ENCODE results near the gene SLC26A9. TPM values are rescaled to one million over a fixed set of nuclear protein-coding genes. Genes with fewer than 3 reads are reported as not detected.
"Not testable (repeated sequence)": the region's sequence is repeated elsewhere in the genome, so short reads cannot be mapped to it uniquely, and the experiment has no call there.

SLC26A9 gene
- total and polyA plus RNA-seq, 2 donors (not counting 1 experiment from before 2014, with no cell fraction given): not detected

DNA sequence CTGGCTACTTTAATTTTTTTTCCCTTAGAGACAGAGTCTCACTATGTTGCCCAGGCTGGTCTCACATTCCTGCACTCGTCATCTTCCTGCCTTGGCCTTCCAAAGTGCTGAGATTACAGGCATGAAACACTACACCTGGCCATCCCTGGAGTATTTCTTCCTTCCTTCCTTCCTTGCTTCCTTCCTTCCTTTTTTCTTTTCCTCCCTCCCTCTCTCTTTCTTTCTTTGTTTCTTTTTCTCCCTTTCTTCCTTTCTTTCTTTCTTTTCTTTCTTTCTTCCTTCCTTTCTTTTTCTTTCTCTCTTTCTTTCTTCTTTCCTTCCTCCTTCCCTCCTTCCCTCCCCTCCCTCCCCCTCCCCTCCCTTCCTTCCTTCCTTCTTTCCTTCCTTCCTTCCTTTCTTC lies 46.9 kb downstream of the SLC26A9 start:
- no peaks in the 10 kb centered on the region for H3K36me3 ChIP-seq (replicated peaks in 1 of 2; ENCODE audit: control extremely low read depth in 1 of 2, control insufficient read depth in 1 of 2, extremely low read depth in 1 of 2, insufficient read depth in 2 of 2, low read length in 1 of 2)
- no peak overlapping the region for H3K27ac Mint-ChIP-seq
- no peaks in the 10 kb centered on the region for H4K20me1 ChIP-seq (ENCODE audit: control insufficient read depth, insufficient read depth, low read length, poor library complexity, severe bottlenecking)
- peaks cover 2% of the 10 kb centered on the region for H3K4me1 Mint-ChIP-seq
- TF ChIP-seq, protein P1, sequence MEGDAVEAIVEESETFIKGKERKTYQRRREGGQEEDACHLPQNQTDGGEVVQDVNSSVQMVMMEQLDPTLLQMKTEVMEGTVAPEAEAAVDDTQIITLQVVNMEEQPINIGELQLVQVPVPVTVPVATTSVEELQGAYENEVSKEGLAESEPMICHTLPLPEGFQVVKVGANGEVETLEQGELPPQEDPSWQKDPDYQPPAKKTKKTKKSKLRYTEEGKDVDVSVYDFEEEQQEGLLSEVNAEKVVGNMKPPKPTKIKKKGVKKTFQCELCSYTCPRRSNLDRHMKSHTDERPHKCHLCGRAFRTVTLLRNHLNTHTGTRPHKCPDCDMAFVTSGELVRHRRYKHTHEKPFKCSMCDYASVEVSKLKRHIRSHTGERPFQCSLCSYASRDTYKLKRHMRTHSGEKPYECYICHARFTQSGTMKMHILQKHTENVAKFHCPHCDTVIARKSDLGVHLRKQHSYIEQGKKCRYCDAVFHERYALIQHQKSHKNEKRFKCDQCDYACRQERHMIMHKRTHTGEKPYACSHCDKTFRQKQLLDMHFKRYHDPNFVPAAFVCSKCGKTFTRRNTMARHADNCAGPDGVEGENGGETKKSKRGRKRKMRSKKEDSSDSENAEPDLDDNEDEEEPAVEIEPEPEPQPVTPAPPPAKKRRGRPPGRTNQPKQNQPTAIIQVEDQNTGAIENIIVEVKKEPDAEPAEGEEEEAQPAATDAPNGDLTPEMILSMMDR (IDR thresholded peaks at IDR 0.05): no peak
- TF ChIP-seq EZH2 (IDR thresholded peaks at IDR 0.05; ENCODE audit: borderline replicate concordance, insufficient read depth, low read depth, low read length, poor library complexity, severe bottlenecking): no peak
- WGBS (ENCODE audit: insufficient coverage): 93% methylated on average over 1 of the region's 1 CpG
- no peak overlapping the region for H3K4me3 Mint-ChIP-seq
- H3K27me3 Mint-ChIP-seq: peaks cover 6% of the 10 kb centered on the region
- H3K4me2 ChIP-seq (replicated peaks; ENCODE audit: low read depth, low read length, poor library complexity, severe bottlenecking): no peak overlapping the region
- intact Hi-C loops (cut with micrococcal nuclease): no loop called here
- DNase-seq: no peak
- no peak overlapping the region for H3K4me3 ChIP-seq (ENCODE audit: control extremely low read depth in 1 of 5, extremely low read depth in 1 of 5, insufficient read depth in 1 of 5, low read depth in 2 of 5, low read length in 4 of 5)
- no peak overlapping the region for H3K27ac ChIP-seq (ENCODE audit: low read length in 2 of 2)
- CTCF ChIA-PET: interaction anchor here (1.0 kb wide), 1 partner anchor 81 kb away, joined by 3 read pairs; no protein-coding TSS in a partner anchor
- peaks cover 0 to 11% (median 0%) of the 10 kb centered on the region in 4 experiments for H3K27me3 ChIP-seq (replicated peaks in 1 of 4; ENCODE audit: control extremely low read depth in 1 of 4, control insufficient read depth in 3 of 4, insufficient read depth in 4 of 4, low read length in 3 of 4)
- peaks cover 3% of the 10 kb centered on the region for H3K9me3 Mint-ChIP-seq (ENCODE audit: insufficient read depth)
- POLR2A ChIA-PET: no interaction called here
- no peaks in the 10 kb centered on the region for H3K79me2 ChIP-seq (ENCODE audit: control insufficient read depth, insufficient read depth, low read length)
- no peaks in the 10 kb centered on the region for H3K4me1 ChIP-seq (ENCODE audit: control insufficient read depth in 2 of 2, insufficient read depth in 2 of 2, low read length in 2 of 2)
- no peak overlapping the region for H3K9ac ChIP-seq (ENCODE audit: low read length)
- H3K9me3 ChIP-seq (ENCODE audit: control extremely low read depth in 1 of 3, control insufficient read depth in 2 of 3, insufficient read depth in 1 of 3, low read length in 2 of 3): peaks cover 0 to 10% (median 4%) of the 10 kb centered on the region in 3 donors
- no peak overlapping the region for H2AFZ ChIP-seq (ENCODE audit: insufficient read depth, low read depth, low read length, poor library complexity, severe bottlenecking)
- no peak for ATAC-seq (ENCODE audit: low read depth)

DNA sequence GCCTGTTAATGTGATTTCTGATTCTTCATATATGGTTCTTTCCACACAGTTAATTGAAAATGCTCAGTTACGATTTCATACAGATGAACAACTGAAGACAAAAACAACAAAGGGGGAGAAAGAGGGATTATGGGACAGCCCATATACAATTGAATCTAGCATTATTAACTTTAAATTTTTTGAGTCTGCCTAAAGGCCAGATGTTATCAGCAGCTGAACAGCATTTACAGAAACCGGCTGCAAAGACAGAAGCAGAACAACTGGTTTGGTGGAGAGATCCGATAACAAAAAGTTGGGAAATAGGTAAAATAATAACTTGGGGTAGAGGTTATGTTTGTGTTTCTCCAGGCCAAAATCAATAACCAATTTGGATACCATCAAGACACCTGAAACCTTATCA lies 49.1 kb downstream of the SLC26A9 start:
- H3K4me1 ChIP-seq (ENCODE audit: control insufficient read depth in 2 of 2, insufficient read depth in 2 of 2, low read length in 2 of 2); CTCF ChIA-PET; H3K36me3 ChIP-seq (replicated peaks in 1 of 2; ENCODE audit: control extremely low read depth in 1 of 2, control insufficient read depth in 1 of 2, extremely low read depth in 1 of 2, insufficient read depth in 2 of 2, low read length in 1 of 2); H3K27me3 ChIP-seq (replicated peaks in 1 of 4; ENCODE audit: control extremely low read depth in 1 of 4, control insufficient read depth in 3 of 4, insufficient read depth in 4 of 4, low read length in 3 of 4); H3K9me3 Mint-ChIP-seq (ENCODE audit: insufficient read depth); H3K9ac ChIP-seq (ENCODE audit: low read length); H4K20me1 ChIP-seq (ENCODE audit: control insufficient read depth, insufficient read depth, low read length, poor library complexity, severe bottlenecking); intact Hi-C loops (cut with micrococcal nuclease); H3K27ac Mint-ChIP-seq; H3K4me1 Mint-ChIP-seq; H3K9me3 ChIP-seq (ENCODE audit: control extremely low read depth in 1 of 3, control insufficient read depth in 2 of 3, insufficient read depth in 1 of 3, low read length in 2 of 3); DNase-seq; ATAC-seq (ENCODE audit: low read depth); H3K79me2 ChIP-seq (ENCODE audit: control insufficient read depth, insufficient read depth, low read length); H3K4me2 ChIP-seq (replicated peaks; ENCODE audit: low read depth, low read length, poor library complexity, severe bottlenecking); H3K4me3 ChIP-seq (ENCODE audit: control extremely low read depth in 1 of 5, extremely low read depth in 1 of 5, insufficient read depth in 1 of 5, low read depth in 2 of 5, low read length in 4 of 5); POLR2A ChIA-PET; H3K27ac ChIP-seq (ENCODE audit: low read length in 2 of 2); H2AFZ ChIP-seq (ENCODE audit: insufficient read depth, low read depth, low read length, poor library complexity, severe bottlenecking); H3K4me3 Mint-ChIP-seq; H3K27me3 Mint-ChIP-seq: not testable (repeated sequence)
- no CpG with 5 or more reads among the region's 3 CpGs for WGBS (ENCODE audit: insufficient coverage)

DNA sequence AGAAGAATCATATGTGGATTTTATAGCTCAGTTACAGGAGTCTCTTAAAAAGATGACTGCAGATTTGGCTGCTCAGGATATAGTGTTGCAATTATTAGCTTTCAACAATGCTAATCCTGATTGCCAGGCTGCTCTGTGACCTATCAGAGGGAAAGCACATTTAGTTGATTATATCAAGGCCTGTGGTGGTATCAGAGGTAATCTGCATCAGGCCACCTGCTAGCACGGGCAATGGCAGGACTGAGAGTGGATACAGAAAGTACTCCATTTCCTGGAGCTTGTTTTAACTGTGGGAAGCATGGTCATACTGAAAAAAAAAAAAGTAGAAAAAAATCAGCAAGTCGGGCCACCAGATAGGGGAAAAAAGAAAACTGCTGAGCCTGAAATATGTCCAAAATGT lies 51.1 kb downstream of the SLC26A9 start:
- peaks cover 0 to 11% (median 4%) of the 10 kb centered on the region in 3 donors for H3K9me3 ChIP-seq (ENCODE audit: control extremely low read depth in 1 of 3, control insufficient read depth in 2 of 3, insufficient read depth in 1 of 3, low read length in 2 of 3)
- H2AFZ ChIP-seq (ENCODE audit: insufficient read depth, low read depth, low read length, poor library complexity, severe bottlenecking); H3K9me3 Mint-ChIP-seq (ENCODE audit: insufficient read depth); ATAC-seq (ENCODE audit: low read depth); H3K27ac ChIP-seq (ENCODE audit: low read length in 2 of 2); DNase-seq; H4K20me1 ChIP-seq (ENCODE audit: control insufficient read depth, insufficient read depth, low read length, poor library complexity, severe bottlenecking); intact Hi-C loops (cut with micrococcal nuclease); H3K4me3 Mint-ChIP-seq; H3K4me2 ChIP-seq (replicated peaks; ENCODE audit: low read depth, low read length, poor library complexity, severe bottlenecking); H3K79me2 ChIP-seq (ENCODE audit: control insufficient read depth, insufficient read depth, low read length); POLR2A ChIA-PET; H3K4me3 ChIP-seq (ENCODE audit: control extremely low read depth in 1 of 5, extremely low read depth in 1 of 5, insufficient read depth in 1 of 5, low read depth in 2 of 5, low read length in 4 of 5); H3K27ac Mint-ChIP-seq; H3K27me3 Mint-ChIP-seq; H3K36me3 ChIP-seq (replicated peaks in 1 of 2; ENCODE audit: control extremely low read depth in 1 of 2, control insufficient read depth in 1 of 2, extremely low read depth in 1 of 2, insufficient read depth in 2 of 2, low read length in 1 of 2); H3K9ac ChIP-seq (ENCODE audit: low read length); H3K27me3 ChIP-seq (replicated peaks in 1 of 4; ENCODE audit: control extremely low read depth in 1 of 4, control insufficient read depth in 3 of 4, insufficient read depth in 4 of 4, low read length in 3 of 4): not testable (repeated sequence)
- CTCF ChIA-PET: interaction anchor here (0.6 to 3.0 kb wide), 3 partner anchors 26 to 200 kb away, joined by 3 to 9 read pairs (median 8); no protein-coding TSS in a partner anchor
- peaks cover 10% of the 10 kb centered on the region for H3K4me1 Mint-ChIP-seq
- peaks cover 4 to 10% of the 10 kb centered on the region in 2 donors for H3K4me1 ChIP-seq (ENCODE audit: control insufficient read depth in 2 of 2, insufficient read depth in 2 of 2, low read length in 2 of 2)
- WGBS (ENCODE audit: insufficient coverage): 8% methylated on average over 2 of the region's 2 CpGs
